Inferior parietal cortex (tissue), 1 donor: ENCODE results near the gene NEK2.
A peak's percentile ranks its signal among the peaks of the same experiment; 100 is the strongest.
"Not testable (repeated sequence)": the region's sequence is repeated elsewhere in the genome, so short reads cannot be mapped to it uniquely, and the experiment has no call there.

Experiments
- DNase-seq: peaks from one replicate; pipeline ENCODE4 v3.0.0-alpha.2; 2016; ENCODE audit errors: extremely low spot score

Gene NEK2

GRCh38 chr1:211632808-211633523 lies 42.5 kb downstream of the NEK2 start:
- DNase-seq = no peak

GRCh38 chr1:211632117-211632807 lies 43.2 kb downstream of the NEK2 start:
- no peak for DNase-seq

GRCh38 chr1:211631168-211631567 lies 44.3 kb downstream of the NEK2 start:
- DNase-seq = no peak

GRCh38 chr1:211630236-211631081 lies 45.0 kb downstream of the NEK2 start:
- DNase-seq = peak; percentile 63

- no peak for DNase-seq
Measured at GRCh38 chr1:211628417-211628816, 47.0 kb downstream of the NEK2 start.

GRCh38 chr1:211627259-211627658 lies 48.2 kb downstream of the NEK2 start:
- DNase-seq = no peak

- not testable (repeated sequence) for DNase-seq
Measured at GRCh38 chr1:211625866-211626265, 49.6 kb downstream of the NEK2 start.

GRCh38 chr1:211625040-211625439 lies 50.4 kb downstream of the NEK2 start:
- no peak for DNase-seq

- no peak for DNase-seq
Measured at GRCh38 chr1:211623515-211623914, 51.9 kb downstream of the NEK2 start.

- no peak for DNase-seq
Measured at GRCh38 chr1:211621447-211622198, 53.8 kb downstream of the NEK2 start.

GRCh38 chr1:211620097-211620496 lies 55.3 kb downstream of the NEK2 start:
- DNase-seq = no peak

- DNase-seq = no peak
Measured at GRCh38 chr1:211619033-211619996, 56.1 kb downstream of the NEK2 start.

- DNase-seq = no peak
Measured at GRCh38 chr1:211616965-211617297, 58.5 kb downstream of the NEK2 start.

GRCh38 chr1:211616231-211616964 lies 59.0 kb downstream of the NEK2 start:
- DNase-seq = no peak

- no peak for DNase-seq
Measured at GRCh38 chr1:211614615-211615014, 60.8 kb downstream of the NEK2 start.

GRCh38 chr1:211613951-211614350 lies 61.5 kb downstream of the NEK2 start:
- no peak for DNase-seq

GRCh38 chr1:211613108-211613947 lies 62.1 kb downstream of the NEK2 start:
- peak; percentile 65 for DNase-seq

GRCh38 chr1:211612786-211613107 lies 62.7 kb downstream of the NEK2 start:
- no peak for DNase-seq
